T-helper 22 cell (primary cell): ENCODE results near the gene PTPRN.
A peak's percentile ranks its signal among the peaks of the same experiment; 100 is the strongest.
"Not testable (repeated sequence)": the region's sequence is repeated elsewhere in the genome, so short reads cannot be mapped to it uniquely, and the experiment has no call there.

ENCODE experiments used
- DNase-seq: peaks from one replicate; pipeline ENCODE4 v3.0.0-alpha.2; 2020; ENCODE audit warnings: low read depth

The PTPRN gene

DNA sequence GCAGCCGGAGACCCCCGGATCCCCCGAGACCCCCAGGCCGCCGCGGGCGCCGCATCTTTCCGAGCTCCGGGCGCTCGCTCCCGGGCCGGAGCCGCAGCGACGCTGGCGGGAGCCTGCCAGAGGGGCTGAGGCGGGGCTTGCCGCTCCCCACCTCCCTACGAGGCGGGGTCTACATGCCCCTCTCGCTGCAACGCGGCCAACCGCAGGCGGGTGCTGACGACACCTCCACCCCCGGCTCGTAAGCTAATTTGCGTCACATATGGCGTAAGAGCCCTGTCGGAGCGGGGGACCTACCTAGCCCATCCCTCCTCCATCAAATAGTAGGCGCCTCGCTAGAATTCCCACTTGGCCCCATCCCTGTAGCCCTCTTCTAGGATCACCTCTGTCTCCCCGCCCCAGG lies at the start of gene PTPRN:
TSS of gene PTPRN (minus strand) at position 124 of the 400 bp plus-strand sequence. CDS start at position 55, 69 bp downstream.
- DNase-seq, result no peak

DNA sequence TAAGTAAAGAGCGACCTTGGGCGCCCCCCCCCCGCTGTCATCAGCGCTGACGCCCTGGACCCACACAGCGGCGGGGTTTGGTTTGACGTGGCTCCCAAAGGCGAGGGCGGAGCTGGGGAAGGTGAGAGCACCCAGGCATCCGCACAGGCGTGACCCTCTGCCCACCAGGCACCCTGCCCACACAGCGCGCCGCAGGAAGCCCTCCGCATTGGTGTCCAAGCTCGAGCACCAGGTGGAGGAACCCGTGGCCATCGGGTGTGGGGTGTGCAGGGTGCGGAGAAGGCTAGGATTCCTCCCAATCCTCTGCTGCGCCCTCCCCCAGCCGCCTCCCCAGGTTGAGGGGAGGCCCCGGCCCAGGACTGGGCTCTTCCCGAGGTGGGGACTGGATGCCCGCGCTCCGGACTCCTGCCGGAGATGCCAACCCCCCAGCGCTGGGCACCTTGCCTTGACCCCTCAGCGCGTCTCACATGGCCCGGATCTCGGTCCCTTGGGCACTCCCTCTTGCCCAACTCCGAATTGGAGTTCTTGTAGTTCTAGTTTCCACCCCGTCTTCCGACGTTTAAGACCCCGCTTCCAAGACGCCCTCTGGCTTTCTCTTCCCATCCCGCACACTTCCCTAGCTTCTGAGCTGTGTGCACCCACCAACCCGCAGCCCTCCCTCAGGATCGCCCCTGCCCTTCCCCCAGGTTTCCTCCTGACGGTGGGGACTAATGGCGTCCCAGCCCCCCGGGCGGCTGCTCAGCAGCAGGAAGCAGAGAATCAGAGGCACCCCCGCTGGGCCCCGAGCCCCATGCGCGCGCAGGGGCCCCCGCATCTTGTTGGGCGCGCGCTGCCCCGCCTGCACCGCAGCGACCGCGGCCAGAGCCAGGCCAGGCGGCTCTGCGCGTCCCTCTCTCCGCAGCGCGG lies 49.2 kb upstream of the PTPRN start:
- DNase-seq, result no peak

DNA sequence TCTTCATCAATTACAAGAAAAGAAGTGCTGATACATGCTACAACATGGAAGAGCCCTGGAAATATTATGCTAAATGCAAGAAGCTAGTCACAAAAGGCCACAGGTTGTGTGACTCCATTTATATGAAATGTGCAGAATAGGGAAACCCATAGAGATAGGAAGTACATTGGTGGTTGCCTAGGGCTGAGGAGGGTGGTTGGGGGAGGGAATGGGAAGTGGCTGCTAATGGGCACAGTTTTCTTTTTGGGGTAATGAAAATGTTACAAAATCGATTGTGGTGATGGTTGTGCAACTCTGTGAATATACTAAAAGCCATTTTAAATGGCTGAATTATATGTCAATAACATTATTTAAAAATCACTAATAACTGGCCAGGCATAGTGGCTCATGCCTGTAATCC lies 47.6 kb upstream of the PTPRN start:
- no peak for DNase-seq

DNA sequence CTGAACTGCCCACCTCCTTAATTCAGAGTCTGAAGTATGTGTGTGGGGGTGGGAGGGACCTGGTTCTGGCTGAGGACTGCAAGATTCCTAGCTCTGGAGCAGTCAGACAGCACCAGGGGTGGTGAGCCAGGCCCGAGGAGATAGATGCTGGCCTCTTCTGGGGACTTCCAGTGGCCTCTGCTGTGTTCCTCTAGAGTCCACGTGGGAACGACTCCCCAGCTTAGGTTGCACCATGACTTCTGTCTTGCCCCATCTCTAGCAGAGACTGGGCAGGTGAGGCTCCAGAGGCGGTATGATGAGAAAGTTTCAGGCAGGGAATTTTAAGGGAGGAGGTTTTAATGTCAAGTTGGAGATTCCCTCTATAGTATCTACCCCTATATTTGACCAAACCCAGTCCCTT lies 45.4 kb upstream of the PTPRN start:
- DNase-seq, result no peak

DNA sequence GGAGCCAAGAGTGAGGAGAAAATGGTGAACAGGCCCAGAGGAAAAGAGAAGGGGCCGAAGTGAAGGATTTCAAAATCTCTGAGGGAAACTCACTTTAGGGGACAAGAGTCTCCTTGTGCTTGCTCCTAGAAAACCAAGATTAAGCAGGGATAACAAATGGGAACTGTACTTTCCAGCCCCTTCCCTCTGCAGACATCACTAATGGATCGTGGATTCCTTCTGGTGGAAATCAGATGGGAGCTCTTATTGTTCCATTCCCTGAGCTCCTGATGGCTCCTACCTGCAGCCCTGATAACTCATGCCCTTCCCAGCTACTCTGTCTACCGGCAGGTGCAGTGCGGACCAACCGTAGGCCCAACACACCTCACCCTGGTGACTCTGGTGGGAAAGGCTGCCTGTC lies 43.9 kb upstream of the PTPRN start:
- no peak for DNase-seq

DNA sequence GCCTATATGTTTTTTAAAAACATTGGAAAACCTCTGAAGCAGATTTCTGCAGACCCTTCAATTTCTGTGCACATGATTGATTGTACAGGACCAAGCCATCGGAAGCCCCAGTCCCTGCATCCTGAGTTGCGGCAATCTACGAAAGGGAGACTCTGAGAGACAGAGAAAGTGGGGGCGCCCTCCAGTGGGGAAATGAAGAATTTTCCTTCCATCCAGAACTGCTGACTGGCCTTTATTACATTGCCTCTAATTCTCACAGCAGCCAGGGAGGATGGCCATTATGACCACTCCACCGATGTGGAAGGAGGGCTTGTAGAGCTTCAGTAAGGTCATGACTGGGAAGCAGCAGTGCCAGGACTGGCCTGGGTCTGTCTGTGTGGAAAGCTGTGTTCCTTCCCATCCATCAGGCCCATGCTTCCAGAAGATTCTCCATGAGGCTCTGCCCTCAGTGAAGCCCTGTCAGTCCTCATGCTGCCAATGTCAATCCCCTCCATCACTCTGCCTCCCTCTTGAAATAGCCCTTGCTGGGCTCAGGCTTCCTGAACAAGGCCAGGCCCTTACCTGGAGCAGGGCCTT lies 43.3 kb upstream of the PTPRN start:
- peak; percentile 8 for DNase-seq

DNA sequence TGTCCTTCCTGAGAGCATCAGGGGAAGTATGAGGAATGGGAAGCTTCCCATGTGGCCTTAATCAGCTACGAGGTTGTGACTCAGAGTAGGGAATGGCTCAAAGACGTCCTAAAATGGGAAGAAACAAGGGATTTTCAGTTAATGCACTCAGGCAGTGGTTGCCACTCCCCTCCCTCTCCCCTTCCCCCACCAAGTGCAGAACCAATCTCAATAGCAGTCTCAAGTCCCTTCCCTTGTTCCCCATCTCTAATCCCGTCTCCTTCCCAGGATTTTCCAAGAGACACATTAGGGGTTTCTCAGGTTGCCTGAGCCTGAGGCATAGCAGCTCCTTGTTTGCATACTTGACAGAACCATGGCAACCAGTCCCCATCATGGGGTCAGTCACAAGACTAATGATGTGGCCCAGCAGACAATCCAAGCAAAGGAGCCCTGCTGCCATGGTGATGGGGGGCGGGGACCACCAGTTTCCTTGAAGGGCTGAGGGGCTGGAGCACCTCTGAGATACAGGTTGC lies 41.6 kb upstream of the PTPRN start:
- DNase-seq, result no peak

DNA sequence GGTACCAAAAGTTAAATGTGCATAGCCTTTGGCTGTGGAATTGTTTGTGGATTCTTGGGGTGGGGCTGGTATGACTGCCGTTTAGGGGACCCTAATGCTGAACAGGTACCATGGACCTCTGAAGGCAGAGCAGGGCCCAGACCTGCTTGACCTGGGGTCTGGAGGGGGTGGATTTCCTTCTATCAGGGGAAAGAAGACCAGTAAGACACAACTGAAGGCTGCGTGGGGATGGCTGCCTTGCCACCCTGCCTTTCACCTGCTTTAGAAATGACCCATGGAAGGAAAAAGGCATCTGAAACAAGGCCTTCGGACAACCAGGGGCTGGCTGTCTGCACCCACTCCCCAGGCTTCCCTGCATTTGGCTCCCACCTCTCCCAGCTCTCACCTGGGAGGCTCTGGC lies 41.0 kb upstream of the PTPRN start:
- no peak for DNase-seq

DNA sequence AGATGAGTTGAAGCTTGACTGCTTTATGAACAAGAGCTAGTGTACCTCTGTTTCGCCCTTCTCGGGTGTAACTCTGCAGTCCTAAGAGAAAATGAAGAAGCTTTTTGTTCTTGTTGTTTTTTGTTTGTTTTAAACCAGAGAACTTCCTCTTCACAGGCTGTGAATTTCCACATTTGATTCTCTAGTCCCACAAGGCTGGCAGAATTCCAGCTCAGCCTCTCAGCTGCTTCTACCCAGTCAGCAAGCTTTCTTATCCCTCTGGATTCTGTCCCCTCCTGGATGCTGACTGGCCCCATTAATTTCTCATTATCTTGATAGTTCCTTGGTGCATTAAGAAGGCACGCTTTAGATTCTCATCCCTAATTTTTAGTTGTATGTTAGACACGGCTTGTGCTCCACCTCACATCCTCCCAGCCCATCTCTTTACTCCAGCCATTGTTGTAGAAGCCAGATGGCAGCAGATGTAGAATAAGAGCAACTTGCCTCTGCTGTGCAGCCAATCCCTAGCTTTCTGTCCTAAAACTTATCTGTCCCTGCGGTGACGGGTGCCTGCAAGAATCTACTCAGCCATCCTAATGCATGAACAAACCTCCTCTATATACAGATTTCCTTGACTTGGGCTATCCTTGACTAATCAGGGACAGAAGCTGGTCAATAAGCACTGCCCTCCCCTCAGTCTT lies 35.7 kb upstream of the PTPRN start:
- no peak for DNase-seq

DNA sequence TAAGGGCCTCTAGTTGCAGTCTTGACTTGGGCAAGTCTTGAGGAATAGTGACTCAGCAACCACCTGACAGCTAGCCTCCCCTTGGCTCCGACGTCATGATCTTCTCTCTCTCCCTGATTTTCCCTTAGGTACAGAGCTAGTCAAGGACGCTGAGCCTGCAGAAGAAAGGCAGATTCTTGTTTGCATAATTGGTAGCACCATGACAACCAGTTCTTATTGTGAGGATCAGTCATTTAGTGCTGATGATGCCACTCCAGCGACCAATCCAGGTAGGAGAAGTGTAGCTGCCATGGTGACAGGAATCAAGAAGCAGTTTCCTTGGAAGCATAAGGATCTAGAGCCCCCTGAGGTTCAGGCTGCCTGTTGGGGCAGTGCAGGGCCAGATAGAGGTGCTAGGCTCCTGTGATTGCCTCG lies 26.2 kb upstream of the PTPRN start:
- DNase-seq, result no peak

DNA sequence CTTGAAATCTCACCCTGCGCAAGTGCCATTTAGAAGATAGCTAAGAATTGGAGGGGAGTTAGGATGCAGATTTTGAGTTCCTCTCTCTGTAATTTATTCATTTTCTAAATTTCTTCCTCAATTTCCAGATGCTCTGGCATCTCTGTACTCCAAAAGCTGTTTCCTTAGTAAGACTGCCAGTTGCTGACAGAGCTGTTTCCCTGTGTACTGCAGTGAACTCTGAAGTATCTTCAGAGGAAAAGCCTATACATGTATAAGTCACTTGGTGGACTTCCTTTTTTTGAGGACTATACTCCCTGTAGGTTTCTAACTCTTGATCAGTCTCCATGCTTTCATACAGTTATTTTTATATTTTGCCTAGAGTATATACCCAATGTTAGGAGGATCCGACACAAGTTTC lies 24.9 kb upstream of the PTPRN start:
- no peak for DNase-seq

DNA sequence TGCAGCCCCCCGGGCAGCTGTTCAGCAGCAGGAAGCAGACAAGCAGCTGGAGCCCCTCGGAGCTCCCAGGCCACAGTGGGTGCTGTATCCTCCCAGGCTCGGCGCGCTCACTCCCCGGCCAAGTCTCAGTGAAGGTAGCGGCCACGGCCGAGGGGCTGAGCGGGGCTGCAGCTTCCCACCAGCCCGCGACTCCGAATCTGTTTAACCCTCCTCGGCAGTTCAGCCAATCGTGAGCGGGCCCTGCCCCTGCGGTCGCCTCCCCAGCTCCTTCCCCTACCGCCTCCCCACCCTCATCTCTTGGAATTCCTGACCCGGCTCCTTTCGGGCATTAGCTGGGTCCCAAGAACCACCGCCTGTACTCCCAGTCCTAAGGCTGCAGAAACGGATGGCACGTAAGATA lies 23.3 kb upstream of the PTPRN start, which contains the start of gene RESP18:
TSS of gene RESP18 (minus strand) at position 203 of the 400 bp plus-strand sequence.
- DNase-seq, result no peak

DNA sequence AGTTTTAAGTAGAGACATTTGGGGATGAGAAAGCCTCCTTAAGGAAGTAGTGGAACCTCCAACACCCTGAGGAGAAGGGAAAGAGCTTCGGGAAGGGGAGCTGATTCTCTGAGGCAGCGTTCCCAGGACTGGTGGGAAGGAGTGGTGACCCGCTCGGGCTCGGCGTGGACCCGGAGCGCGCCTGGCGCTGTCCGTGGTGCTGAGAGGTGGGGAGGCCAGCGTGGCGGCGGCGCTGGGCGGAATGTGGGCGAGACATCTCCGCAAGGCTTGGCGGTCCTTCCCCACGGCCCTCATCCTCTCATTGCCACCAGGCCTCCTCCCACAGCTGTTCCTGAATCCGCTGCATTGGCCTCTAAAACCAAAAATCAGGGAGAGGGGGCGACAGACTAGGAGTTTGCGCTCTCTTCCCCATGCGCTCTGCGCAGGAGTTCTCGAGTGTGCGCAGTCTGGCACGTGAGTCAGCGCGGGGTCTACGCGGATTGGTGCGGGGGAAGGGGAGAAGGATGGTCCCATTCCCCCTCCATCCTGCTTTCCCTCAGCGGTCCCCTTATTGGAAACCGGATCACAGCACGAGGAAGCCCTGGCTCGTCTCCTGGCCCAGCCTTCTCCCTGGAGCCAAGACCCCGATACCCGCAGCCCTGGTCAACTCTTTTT lies 22.5 kb upstream of the PTPRN start:
- DNase-seq, result no peak

DNA sequence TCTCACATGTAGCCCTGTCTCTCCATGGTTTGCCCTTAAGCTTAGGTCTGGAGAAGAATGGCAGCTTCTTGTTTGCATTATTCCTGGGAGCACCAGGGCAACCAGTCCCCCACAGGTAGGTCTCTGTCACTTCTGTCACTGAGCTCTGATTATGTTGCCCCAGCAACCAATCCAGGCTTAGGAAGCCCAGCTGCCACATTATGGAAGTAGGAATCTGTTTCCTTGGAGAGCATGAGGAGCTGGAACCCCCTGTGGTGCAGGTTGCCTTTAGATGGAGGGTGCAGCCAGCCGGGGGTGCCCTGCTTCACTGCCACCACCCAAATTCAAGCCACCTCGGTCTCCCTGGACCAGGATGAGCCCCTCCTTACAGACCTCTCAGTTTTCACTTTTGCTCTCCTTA lies 18.5 kb upstream of the PTPRN start:
- DNase-seq, result no peak

DNA sequence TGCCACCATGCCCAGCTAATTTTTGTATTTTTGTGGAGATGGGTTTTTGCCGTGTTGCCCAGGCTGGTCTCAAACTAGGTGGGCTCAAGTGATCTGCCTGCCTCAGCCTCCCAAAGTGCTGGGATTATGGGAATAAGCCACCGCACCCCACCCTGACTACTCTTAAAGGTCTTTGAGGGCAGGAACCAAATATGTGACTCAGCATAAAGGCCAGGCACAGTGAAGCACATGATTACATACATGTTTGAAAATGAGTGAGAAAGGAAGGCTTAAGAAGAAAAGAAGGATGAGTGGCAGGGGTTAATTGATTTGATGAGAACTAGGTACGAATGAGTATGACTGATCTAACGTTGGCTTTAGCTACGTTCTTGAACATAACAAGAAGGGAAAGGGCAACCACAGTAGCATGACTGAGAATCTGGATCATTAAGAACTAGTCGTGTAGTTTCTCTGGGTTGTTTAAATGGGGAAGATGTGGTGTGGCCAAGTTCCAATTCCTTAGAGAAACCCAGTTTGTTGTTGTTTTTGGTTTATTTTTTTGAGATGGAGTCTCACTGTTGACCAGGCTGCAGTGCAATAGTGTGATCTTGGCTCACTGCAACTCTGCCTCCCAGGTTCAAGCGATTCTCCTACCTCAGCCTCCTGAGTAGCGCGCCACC lies 16.6 kb upstream of the PTPRN start:
- no peak for DNase-seq

DNA sequence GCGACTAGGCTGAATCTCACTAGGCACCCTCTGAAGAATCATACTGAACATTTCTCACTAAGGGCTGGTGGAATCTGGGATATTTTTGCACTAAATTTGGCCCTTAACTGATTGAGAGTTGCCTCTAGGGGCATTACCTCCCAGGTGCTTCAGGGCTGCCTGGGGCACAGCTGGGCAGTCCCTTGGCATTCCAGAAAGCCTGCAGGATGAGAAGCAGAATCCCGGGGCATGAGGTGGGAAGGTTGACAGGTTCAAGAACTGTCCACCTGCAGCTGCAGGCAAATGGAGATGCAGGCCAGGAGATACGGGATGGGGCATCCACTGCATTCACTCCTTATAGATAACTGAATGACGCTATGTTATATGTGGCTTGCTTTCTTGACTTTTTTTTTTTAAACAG lies 15.9 kb upstream of the PTPRN start:
- no peak for DNase-seq

DNA sequence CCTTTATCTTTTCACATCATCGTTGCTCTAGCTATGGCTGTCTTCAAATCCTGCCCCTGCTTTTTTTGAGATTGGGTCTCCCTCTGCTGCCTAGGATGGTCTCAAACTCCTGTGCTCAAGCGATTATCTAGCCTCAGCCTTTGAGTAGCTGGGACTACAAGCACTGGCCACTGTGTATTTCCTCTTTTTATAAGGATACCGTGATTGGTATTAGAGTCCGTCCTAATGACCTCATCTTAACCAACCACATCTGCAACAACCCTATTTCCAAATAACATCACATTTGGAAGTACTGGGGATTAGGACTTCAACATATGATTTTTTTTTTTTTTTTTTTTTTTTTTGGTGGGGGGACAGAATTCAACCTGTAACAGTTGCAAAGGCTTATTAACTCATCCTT lies 14.2 kb upstream of the PTPRN start:
- DNase-seq, result no peak

DNA sequence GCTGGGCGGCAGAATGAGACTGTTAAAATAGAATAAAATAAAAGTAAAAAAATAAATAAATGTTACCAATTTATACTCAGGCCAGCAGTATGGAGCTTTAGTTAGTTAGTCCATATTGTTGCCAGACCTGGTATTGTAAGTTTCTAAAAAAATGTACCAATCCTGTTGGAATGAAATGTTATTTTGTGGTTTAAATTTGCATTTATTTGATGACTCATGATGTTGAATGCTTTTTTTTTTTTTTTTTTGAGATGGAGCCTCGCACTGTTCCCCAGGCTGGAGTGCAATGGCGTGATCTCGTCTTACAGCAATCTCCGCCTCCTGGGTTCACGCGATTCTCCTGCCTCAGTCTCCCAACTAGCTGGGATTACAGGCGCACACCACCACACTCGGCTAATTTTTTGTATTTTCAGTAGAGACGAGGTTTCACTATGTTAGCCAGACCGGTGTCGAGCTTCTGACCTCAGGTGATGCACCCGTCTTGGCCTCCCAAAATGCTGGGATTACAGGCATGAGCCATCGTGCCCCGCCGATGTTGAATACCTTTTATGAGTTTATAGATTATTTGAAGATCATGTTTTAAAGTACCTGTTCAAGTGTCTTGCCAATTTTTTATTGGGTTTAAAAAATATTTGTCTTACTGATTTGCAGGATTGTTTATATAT lies 5.7 kb upstream of the PTPRN start:
- no peak for DNase-seq

DNA sequence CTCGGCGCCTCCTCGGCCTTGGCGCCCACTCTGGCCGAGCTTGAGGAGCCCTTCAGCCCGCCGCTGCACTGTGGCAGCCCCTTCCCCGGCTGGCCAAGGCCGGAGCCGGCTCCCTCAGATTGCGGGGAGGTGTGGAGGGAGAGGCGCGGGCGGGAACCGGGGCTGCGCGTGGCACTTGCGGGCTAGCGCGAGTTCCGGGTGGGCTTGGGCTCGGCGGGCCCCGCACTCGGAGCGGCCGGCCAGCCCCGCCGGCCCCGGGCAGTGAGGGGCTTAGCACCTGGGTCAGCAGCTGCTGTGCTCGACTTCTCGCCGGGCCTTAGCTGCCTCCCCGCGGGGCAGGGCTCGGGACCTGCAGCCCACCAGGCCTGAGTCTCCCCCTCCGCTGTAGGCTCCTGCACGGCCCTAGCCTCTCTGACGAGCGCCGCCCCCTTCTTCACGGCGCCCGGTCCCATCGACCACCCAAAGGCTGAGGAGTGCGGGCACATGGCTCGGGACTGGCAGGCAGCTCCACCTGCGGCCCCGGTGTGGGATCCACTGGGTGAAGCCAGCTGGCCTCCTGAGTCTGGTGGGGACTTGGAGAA lies 3.6 kb upstream of the PTPRN start:
- not testable (repeated sequence) for DNase-seq

DNA sequence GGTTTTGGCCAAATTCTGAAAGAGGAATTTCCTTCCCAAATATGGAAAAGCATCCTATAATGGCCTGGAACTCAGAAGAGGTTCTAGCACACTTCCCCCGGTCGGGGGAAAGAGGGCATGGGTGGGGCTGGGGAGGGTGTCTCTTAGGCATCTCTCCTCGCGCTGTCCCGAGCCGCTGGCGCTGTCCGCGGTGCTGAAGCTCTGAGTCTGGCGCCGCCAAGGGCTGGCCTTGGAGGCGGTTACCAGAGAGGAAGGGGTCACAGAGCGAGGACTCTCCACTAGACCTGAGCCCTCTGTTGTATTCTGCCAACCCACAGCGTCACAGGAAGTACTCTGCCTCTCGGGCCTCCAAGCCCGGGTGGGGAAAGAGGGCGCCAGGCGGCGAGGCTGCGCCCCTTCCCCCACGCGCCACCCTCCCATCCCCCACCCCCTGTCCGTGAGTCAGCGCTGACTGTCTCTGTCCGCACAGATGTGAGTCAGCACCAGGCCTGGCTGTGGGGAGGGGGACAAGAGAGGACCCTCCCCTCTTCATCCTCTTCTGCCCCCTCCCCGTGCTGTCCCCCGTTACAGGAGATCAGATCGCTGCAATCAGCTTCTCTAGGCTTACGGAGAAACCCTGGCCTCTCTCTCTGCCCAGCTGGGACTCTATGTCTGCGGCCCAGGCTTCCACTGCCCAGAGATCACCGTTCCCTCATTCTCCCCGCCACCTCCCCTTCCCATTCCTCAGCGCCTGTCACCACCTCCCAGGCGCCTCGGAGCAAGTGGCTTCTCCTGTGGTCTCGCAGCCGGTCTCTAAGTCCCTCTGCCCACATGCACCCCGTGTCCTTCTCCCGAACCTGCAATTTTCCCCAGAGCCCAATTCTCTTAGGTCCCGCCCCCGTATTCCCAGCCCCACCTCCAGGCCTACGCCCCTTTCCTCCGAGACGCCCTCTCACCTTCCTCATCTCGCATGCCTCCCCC lies 779 bp downstream of the PTPRN start:
- peak; percentile 17 for DNase-seq
